RWPE1 (cell line): Measurements from ENCODE around the gene KRT17.
A peak's percentile ranks its signal among the peaks of the same experiment; 100 is the strongest.

Experiments
- CTCF ChIA-PET: fragments of 350-600 bp; sonication (Branson Sonifier 250); formaldehyde crosslinking; extraction: SDS; loops from one replicate; lab custom pipeline; 2021; lab: Yijun Ruan, JAX
- POLR2A ChIA-PET: fragments of 400-600 bp; formaldehyde crosslinking; extraction: SDS; loops from one replicate; lab custom pipeline; 2020; ENCODE audit warnings: antibody characterized with exemption; ENCODE audit not compliant: low non-redundant PET; lab: Yijun Ruan, JAX
- DNase-seq: peaks from one replicate; pipeline ENCODE4 v3.0.0; 2012; ENCODE audit warnings: low spot score
- H3K27ac ChIP-seq: fragments of 450-650 bp; 2 replicates; pipeline ENCODE4 v1.5.1; 2017
- TF ChIP-seq, protein P1 (sequence below): fragments of 450-650 bp; conservative IDR thresholded peaks from 2 replicates; pipeline ENCODE4 v1.5.1; 2017; ENCODE audit warnings: low read depth, mild to moderate bottlenecking

Gene KRT17

GRCh38 chr17:41600318-41600717 lies 24.1 kb downstream of the KRT17 start:
- H3K27ac ChIP-seq, result peak overlapping the region; percentile 36
- CTCF ChIA-PET, result no interaction called here
- TF ChIP-seq, protein P1, sequence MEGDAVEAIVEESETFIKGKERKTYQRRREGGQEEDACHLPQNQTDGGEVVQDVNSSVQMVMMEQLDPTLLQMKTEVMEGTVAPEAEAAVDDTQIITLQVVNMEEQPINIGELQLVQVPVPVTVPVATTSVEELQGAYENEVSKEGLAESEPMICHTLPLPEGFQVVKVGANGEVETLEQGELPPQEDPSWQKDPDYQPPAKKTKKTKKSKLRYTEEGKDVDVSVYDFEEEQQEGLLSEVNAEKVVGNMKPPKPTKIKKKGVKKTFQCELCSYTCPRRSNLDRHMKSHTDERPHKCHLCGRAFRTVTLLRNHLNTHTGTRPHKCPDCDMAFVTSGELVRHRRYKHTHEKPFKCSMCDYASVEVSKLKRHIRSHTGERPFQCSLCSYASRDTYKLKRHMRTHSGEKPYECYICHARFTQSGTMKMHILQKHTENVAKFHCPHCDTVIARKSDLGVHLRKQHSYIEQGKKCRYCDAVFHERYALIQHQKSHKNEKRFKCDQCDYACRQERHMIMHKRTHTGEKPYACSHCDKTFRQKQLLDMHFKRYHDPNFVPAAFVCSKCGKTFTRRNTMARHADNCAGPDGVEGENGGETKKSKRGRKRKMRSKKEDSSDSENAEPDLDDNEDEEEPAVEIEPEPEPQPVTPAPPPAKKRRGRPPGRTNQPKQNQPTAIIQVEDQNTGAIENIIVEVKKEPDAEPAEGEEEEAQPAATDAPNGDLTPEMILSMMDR, result no peak
- POLR2A ChIA-PET, result no interaction called here
- no peak for DNase-seq

DNA sequence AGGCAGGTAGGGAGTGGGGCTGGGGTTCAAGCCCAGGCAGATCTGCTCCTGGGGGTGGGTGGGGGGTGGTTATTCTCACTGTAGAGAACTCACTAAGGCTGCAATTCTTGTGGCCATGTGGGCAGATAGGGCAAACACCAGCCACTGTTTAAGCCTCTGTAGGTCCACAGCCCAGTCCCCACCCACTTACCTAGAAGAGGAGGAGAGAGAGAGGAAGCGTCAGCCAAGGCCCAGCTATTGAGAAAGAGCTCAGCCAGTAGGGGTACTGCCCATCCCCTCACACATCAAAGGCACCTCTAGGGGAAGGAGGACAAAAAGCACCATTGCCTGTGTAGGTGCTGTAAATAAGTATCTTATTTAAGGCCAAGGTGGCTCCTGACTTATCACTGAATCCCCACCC lies 24.7 kb downstream of the KRT17 start:
- CTCF ChIA-PET, result no interaction called here
- TF ChIP-seq, protein P1, result no peak
- no peak for DNase-seq
- peak overlapping the region; percentile 36 for H3K27ac ChIP-seq
- POLR2A ChIA-PET, result no interaction called here

GRCh38 chr17:41595585-41595984 lies 28.8 kb downstream of the KRT17 start:
- DNase-seq, result no peak
- ChIA-PET CTCF (interaction anchor here (0.7 to 0.9 kb wide), 3 partner anchors 12 to 28 kb away, joined by 3 read pairs; no protein-coding TSS in a partner anchor), POLR2A (no interaction called here)
- H3K27ac ChIP-seq, result peak overlapping the region; percentile 7
- TF ChIP-seq, protein P1, result no peak

DNA sequence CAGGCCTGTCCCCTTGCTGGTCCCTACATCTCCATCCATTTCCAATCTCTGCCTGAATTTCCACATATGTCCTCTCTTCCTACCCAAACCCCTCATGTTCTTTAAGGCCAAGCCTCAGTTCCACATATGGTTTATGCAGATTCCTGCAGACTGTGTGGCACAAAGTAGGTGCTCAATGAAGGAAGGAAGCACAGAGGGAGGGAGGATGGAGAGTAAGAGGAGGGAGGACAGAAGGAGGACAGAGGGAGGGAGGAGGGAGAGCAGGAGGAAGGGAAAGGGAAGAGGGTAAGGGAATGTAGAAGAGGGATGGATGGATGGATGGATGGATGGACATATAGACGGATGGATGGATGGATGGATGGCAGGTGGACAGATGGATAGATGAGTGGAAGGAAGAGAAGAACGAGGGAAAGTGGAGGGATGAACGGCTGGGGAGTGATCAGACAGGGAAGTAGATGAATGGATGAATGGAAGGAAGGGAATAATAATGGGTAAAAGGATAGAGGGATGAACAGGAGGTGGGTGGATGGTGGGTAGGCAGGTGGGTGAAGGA lies 29.9 kb downstream of the KRT17 start:
- ChIA-PET POLR2A (no interaction called here), CTCF (no interaction called here)
- H3K27ac ChIP-seq, result no peak overlapping the region
- DNase-seq, result no peak
- TF ChIP-seq, protein P1, result no peak

GRCh38 chr17:41593306-41593981 lies 30.9 kb downstream of the KRT17 start:
- TF ChIP-seq, protein P1, result no peak
- peak overlapping the region; percentile 59 for H3K27ac ChIP-seq
- ChIA-PET POLR2A (no interaction called here), CTCF (no interaction called here)
- DNase-seq, result no peak

DNA sequence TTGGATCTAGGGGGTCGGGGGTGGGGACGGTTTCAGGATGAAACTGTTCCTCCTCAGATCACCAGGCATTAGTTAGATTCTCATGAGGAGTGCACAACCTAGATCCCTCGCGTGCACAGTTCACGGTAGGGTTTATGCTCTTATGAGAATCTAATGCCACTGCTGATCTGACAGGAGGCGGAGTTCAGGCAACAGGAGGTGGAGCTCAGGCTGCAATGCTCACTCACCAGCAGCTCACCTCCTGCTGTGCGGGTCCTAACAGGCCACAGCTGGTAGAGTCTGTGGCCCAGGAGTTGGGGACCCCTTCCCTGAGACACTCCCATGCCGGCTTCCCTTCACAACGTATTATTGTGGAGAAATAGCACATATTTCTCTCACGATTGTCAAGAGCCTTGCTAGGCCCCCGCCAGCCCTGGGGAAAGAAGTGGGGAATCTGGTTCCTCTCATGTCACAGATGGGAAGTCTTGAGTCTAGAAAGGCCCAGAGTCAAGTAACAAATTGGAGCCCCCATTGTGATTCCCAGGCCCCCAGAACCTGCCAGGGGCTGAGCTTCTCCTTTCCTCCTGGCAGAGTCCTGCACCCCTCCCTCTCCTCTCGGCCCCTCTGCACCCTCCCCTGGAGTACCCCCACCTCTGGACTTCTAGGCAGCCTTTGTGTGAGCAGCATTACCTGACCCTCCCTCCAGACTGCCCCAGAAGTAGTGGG lies 31.6 kb downstream of the KRT17 start:
- DNase-seq, result no peak
- peak overlapping the region; percentile 59 for H3K27ac ChIP-seq
- ChIA-PET POLR2A (no interaction called here), CTCF (no interaction called here)
- TF ChIP-seq, protein P1, result no peak
